GM12864 (cell line): ENCODE data around the gene NAT10.
"Not testable (repeated sequence)": the region's sequence is repeated elsewhere in the genome, so short reads cannot be mapped to it uniquely, and the experiment has no call there.

ENCODE experiments used
- DNase-seq: peaks from one replicate; pipeline ENCODE4 v3.0.0-alpha.2; 2011; ENCODE audit warnings: low read depth
- H3K4me3 ChIP-seq: 2 replicates; pipeline ENCODE4 v1.5.1; 2011; ENCODE audit warnings: mild to moderate bottlenecking, low read depth, low read length, control low read depth
- TF ChIP-seq, protein P1 (sequence below): IDR thresholded peaks from 2 replicates; pipeline ENCODE4 v1.5.1; 2011; ENCODE audit warnings: low read depth, mild to moderate bottlenecking, moderate library complexity, low read length, control low read depth, inconsistent platforms; ENCODE audit errors: missing control alignments

The NAT10 gene

DNA sequence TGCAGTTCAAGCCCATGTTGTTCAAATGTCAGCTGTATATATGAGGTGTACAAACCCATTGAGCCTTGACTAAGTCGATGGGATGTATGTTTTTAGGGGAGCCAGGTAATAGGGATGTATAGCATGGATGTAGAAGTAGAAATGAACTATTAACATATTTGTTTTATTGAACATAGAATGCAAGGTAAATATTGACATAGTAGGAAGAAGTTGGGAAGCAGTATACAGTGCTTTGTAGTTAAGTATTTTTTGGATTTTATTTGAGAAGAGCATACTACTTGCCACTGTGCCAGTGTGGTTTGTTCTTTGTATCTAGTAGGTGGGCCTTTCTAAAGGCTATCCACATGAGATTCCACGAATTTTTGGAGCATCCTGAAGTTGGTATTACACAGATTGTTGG is 20.8 kb upstream of the NAT10 start:
- TF ChIP-seq, protein P1, sequence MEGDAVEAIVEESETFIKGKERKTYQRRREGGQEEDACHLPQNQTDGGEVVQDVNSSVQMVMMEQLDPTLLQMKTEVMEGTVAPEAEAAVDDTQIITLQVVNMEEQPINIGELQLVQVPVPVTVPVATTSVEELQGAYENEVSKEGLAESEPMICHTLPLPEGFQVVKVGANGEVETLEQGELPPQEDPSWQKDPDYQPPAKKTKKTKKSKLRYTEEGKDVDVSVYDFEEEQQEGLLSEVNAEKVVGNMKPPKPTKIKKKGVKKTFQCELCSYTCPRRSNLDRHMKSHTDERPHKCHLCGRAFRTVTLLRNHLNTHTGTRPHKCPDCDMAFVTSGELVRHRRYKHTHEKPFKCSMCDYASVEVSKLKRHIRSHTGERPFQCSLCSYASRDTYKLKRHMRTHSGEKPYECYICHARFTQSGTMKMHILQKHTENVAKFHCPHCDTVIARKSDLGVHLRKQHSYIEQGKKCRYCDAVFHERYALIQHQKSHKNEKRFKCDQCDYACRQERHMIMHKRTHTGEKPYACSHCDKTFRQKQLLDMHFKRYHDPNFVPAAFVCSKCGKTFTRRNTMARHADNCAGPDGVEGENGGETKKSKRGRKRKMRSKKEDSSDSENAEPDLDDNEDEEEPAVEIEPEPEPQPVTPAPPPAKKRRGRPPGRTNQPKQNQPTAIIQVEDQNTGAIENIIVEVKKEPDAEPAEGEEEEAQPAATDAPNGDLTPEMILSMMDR: no peak
- DNase-seq: no peak
- no peak overlapping the region for H3K4me3 ChIP-seq

DNA sequence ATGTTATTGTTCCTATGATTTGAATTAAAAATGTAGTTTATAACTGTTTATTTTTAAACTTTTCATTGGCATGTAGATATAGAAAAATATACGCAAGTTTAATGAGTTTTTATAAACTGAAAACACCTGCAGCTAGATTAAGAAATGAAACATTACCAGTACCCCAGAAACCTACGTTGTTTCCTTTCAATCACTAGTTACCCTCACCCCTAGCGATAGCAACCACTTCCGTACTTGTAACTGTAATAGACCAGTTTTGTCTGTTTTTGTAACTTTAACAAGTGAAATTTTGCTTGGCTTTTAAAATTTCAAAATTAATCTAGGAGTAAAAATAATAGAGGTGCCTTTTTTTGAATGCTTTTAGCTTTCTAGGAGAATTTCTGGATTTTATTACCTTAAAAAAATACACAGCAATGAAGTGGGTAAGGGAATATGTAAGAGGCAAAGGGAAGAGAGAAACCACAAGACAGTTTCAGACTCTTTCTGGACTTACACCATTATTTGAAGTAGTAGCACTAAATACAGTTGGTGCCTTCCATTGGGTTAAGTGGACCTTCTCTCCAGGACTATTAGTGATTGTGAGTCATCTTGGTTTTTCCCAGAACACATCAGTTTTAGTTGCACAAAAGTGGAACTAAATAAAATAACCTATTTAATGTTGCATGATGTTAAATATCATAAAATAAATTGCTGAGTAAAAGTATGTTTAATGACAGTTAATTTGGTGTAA is 18.7 kb upstream of the NAT10 start:
- no peak for DNase-seq
- no peak overlapping the region for H3K4me3 ChIP-seq
- TF ChIP-seq, protein P1: no peak

DNA sequence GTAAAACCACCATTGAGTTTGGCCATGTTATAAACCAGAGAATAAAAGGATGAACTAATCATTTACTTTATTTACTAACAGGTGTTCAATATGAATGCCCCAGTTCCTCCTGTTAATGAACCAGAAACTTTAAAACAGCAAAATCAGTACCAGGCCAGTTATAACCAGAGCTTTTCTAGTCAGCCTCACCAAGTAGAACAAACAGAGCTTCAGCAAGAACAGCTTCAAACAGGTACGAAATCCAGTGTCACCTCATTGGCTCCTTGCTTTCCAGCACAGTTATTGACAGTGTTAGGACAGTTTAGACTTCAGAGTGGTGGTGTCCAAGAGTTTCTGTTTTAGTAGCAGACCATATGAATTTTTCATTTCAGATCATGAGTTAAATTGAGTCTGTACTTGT is 13.6 kb upstream of the NAT10 start:
- H3K4me3 ChIP-seq: no peak overlapping the region
- DNase-seq: no peak
- TF ChIP-seq, protein P1: no peak

DNA sequence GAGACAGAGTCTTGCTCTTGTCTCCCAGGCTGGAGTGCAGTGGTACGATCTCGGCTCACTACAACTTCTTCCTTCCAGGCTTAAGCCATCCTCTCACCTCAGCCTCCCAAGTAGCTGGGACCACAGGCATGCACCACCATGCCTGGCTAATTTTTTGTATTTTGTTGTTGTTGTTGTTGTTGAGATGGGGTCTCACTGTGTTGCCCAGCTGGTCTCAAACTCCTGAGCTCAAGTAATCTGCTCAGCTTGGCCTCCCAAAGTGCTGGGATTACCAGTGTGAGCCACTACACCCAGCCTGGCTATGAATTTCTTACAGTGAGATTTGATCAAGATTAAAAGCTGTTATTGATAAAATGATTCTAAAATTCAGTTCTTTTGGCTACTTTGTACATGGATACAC is 10.5 kb upstream of the NAT10 start:
- not testable (repeated sequence) for DNase-seq, H3K4me3 ChIP-seq

GRCh38 chr11:34098813-34099212 is 6.6 kb upstream of the NAT10 start:
- TF ChIP-seq, protein P1: no peak
- no peak for DNase-seq
- no peak overlapping the region for H3K4me3 ChIP-seq

DNA sequence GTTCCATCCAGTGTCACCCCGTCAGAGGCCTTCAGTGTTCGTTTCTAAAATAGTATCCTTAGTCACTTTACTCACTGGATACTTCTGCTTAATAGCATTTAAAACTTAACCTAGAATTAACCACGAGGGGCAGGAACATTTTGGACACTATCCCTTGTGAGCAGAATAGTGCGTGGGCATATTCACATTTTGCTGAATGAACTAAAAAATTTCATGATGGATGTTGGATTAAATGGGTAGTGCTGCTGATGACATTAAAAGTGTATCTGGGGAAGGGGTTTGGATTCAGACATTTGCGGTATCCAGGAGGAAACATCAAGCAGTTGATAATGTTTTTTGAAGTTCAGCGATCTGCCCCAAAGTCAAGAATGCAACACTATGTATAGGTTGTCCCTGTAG is 750 bp upstream of the NAT10 start:
- DNase-seq: no peak
- H3K4me3 ChIP-seq: peak overlapping the region; percentile 70
- TF ChIP-seq, protein P1: no peak

DNA sequence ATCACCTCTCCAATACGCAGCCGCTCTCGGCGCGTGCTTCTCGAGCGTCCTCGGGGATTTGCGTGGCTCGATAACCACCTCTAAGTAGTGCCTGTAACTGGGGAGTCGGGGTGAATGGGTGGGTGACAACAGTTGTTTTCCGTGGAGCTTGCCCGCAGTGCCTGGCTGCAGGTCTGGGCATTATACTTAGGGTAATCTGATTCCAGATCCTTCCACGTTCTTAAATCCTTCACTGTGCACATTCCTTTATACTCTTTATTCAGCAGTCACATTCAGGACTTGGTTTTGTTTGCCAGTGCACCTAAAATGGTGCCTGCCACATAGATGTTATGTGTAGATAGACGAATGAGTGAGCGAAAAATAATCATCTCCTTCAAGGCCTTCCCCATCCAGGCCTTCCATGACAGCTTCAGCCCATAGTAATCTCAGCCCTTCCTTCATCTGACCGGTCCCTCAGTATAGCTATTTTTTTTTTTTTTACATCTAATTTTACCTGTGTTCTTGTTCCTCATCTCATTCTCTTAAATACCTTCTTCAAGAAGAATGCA is 602 bp downstream of the NAT10 start:
- peak overlapping the region; percentile 70 for H3K4me3 ChIP-seq
- no peak for DNase-seq
- TF ChIP-seq, protein P1: no peak
